GM12878 (cell line): ENCODE data around the gene CEBPE. TPM values are rescaled to one million over a fixed set of nuclear protein-coding genes. Genes with fewer than 3 reads are reported as not detected.

Experiments used
- ATF2 ChIP-seq: IDR thresholded peaks from 2 replicates; pipeline ENCODE4 v1.6.1; 2012; ENCODE audit warnings: low read length, inconsistent platforms
- BHLHE40 ChIP-seq, 2 experiments: fragments of 450-650 bp in 1 of 2; IDR thresholded peaks; 2 replicates each; pipeline ENCODE4 v1.6.1; 2011 to 2017; ENCODE audit warnings: low read depth in 2 of 2, borderline replicate concordance in 1 of 2, improper control_type of control experiment in 1 of 2, low read length in 1 of 2, mild to moderate bottlenecking in 1 of 2
- CBFB ChIP-seq: IDR thresholded peaks from 2 replicates; pipeline ENCODE4 v1.6.1; 2016; ENCODE audit warnings: antibody characterized with exemption, low read depth
- CBX3 ChIP-seq: fragments of 200-600 bp; sonication (generic); IDR thresholded peaks from 2 replicates; pipeline ENCODE4 v1.6.1; 2016; ENCODE audit warnings: low read depth, borderline replicate concordance
- CEBPZ ChIP-seq: fragments of 150-350 bp; IDR thresholded peaks from 2 replicates; pipeline ENCODE4 v1.6.1; 2016; ENCODE audit warnings: low read depth, low read length
- CHD4 ChIP-seq: fragments of 200-600 bp; sonication (generic); IDR thresholded peaks from 2 replicates; pipeline ENCODE4 v1.6.1; 2016; ENCODE audit warnings: mild to moderate bottlenecking
- EGR1 ChIP-seq, 2 experiments: IDR thresholded peaks; 1 replicate in 1 of 2; 2 replicates in 1 of 2; pipeline ENCODE4 v1.6.1; 2011 to 2012; ENCODE audit warnings: low read depth in 2 of 2, low read length in 2 of 2, borderline replicate concordance in 1 of 2, mild to moderate bottlenecking in 1 of 2, moderate library complexity in 1 of 2
- FOXK2 ChIP-seq: fragments of 450-650 bp; IDR thresholded peaks from 2 replicates; pipeline ENCODE4 v1.6.1; 2017; ENCODE audit warnings: mild to moderate bottlenecking, moderate library complexity
- HDAC2 ChIP-seq: fragments of 200-600 bp; sonication (generic); IDR thresholded peaks from 2 replicates; pipeline ENCODE4 v1.6.1; 2017
- KAT2A ChIP-seq: conservative IDR thresholded peaks from 2 replicates; pipeline ENCODE4 v1.6.1; 2011; ENCODE audit warnings: low read depth, low read length; ENCODE audit not compliant: control insufficient read depth
- KLF5 ChIP-seq: fragments of 450-650 bp; IDR thresholded peaks from 2 replicates; pipeline ENCODE4 v1.6.1; 2014; ENCODE audit warnings: mild to moderate bottlenecking; ENCODE audit not compliant: partially characterized antibody
- MLLT1 ChIP-seq: fragments of 450-650 bp; IDR thresholded peaks from 2 replicates; pipeline ENCODE4 v1.6.1; 2016; ENCODE audit warnings: mild to moderate bottlenecking
- MYC ChIP-seq: IDR thresholded peaks from 2 replicates; pipeline ENCODE4 v1.6.1; 2011; ENCODE audit warnings: mild to moderate bottlenecking, low read length, moderate library complexity, inconsistent platforms; ENCODE audit not compliant: insufficient read depth, insufficient replicate concordance, insufficient read length, severe bottlenecking
- NRF1 ChIP-seq: conservative IDR thresholded peaks from 2 replicates; pipeline ENCODE4 v1.6.1; 2011; ENCODE audit warnings: mild to moderate bottlenecking, low read depth, low read length, improper control_type of control experiment
- RAD21 ChIP-seq: IDR thresholded peaks from 2 replicates; pipeline ENCODE4 v1.6.1; 2011; ENCODE audit warnings: mild to moderate bottlenecking, low read depth, low read length, moderate library complexity; ENCODE audit not compliant: insufficient read depth
- SIX5 ChIP-seq: IDR thresholded peaks from 2 replicates; pipeline ENCODE4 v1.6.1; 2011; ENCODE audit warnings: mild to moderate bottlenecking, low read depth, low read length, moderate library complexity; ENCODE audit not compliant: severe bottlenecking
- SMC3 ChIP-seq: IDR thresholded peaks from 2 replicates; pipeline ENCODE4 v1.6.1; 2011; ENCODE audit warnings: low read length, improper control_type of control experiment, borderline replicate concordance
- SPI1 ChIP-seq: IDR thresholded peaks from 2 replicates; pipeline ENCODE4 v1.6.1; 2011; ENCODE audit warnings: low read depth, mild to moderate bottlenecking, low read length, moderate library complexity, borderline replicate concordance; ENCODE audit not compliant: insufficient read depth
- SREBF1 ChIP-seq: IDR thresholded peaks from 2 replicates; pipeline ENCODE4 v1.6.1; 2012; ENCODE audit warnings: mild to moderate bottlenecking, low read length
- SRF ChIP-seq, 2 experiments: IDR thresholded peaks; 2 replicates each; pipeline ENCODE4 v1.6.1; 2011; ENCODE audit warnings: low read depth in 2 of 2, low read length in 2 of 2, mild to moderate bottlenecking in 1 of 2, moderate library complexity in 1 of 2
- STAT3 ChIP-seq: IDR thresholded peaks from 2 replicates; pipeline ENCODE4 v1.6.1; 2011; ENCODE audit warnings: low read depth, low read length, improper control_type of control experiment
- TCF3 ChIP-seq: IDR thresholded peaks from 2 replicates; pipeline ENCODE4 v1.6.1; 2012; ENCODE audit warnings: low read depth, mild to moderate bottlenecking, low read length, borderline replicate concordance; ENCODE audit not compliant: insufficient read depth
- polyA plus RNA-seq, 11 experiments: library from polyadenylated mRNA; depleted of rRNA in 4 of 11; unstranded in 6 of 11; stranded (reverse) in 5 of 11; fragments of >200 nt; fragmentation: Nextera tagmentation in 4 of 11; fragmentation: Illumina TruSeq in 1 of 11; extraction: Ambion mirVana in 4 of 11; extraction: Trizol in 1 of 11; gene quantifications; 1 replicate in 1 of 11; 2 replicates in 10 of 11; pipeline versions ENCODE4 v1.2.1 to v1.2.3, GENCODE V29; 2011 to 2016; ENCODE audit warnings: inconsistent platforms in 2 of 11, missing spikeins in 2 of 11, low read depth in 1 of 11
- total RNA-seq, 4 experiments: library from RNA; depleted of rRNA in 3 of 4; stranded (reverse); fragments of >200 nt in 3 of 4; fragmentation: Illumina TruSeq in 1 of 4; extraction: Trizol in 1 of 4; gene quantifications; 2 replicates each; pipeline versions ENCODE4 v1.2.1 to v1.2.3, GENCODE V29; 2013 to 2021

The CEBPE gene
- total and polyA plus RNA-seq, 10 of the 15 experiments (the other 5 are each of a cell fraction or from before 2014, with no cell fraction given): 0.09 to 0.45 (median 0.24) TPM; not detected in 7

GRCh38 chr14:23120541-23121251 is 1.6 kb upstream of the CEBPE start (continued):
- TF ChIP-seq KLF5: no peak
- TF ChIP-seq CBFB: 0 out of 2 replicates have a peak, but pooled peaks have one; percentile 47
- no peak for TF ChIP-seq NRF1
- TF ChIP-seq SIX5: no peak
- no peak for TF ChIP-seq ATF2
- no peak for TF ChIP-seq HDAC2
- TF ChIP-seq CEBPZ: no peak
- no peak for TF ChIP-seq KAT2A
- no peak for TF ChIP-seq STAT3
- 0 out of 2 replicates have a peak, but pooled peaks have one; percentile 27 for TF ChIP-seq TCF3
- TF ChIP-seq BHLHE40 (IDR thresholded peaks at IDR 0.05; ENCODE audit: borderline replicate concordance in 1 of 2, low read depth in 2 of 2, low read length in 1 of 2): 0 out of 4 replicates have a peak, but pooled peaks of 1 of the 2 experiments have one; percentile 16
- no peak for TF ChIP-seq CBX3
- TF ChIP-seq CHD4: no peak
- no peak for TF ChIP-seq SRF (IDR thresholded peaks at IDR 0.05; ENCODE audit: low read depth in 2 of 2, low read length in 2 of 2)
- peak; percentile 99 for TF ChIP-seq SMC3
- no peak for TF ChIP-seq SREBF1
- peak; percentile 93 for TF ChIP-seq RAD21
- TF ChIP-seq EGR1 (IDR thresholded peaks at IDR 0.05; ENCODE audit: borderline replicate concordance in 1 of 2, low read depth in 2 of 2, low read length in 2 of 2): no peak
- no peak for TF ChIP-seq MYC
- TF ChIP-seq FOXK2: no peak
- 0 out of 2 replicates have a peak, but pooled peaks have one; percentile 18 for TF ChIP-seq SPI1
- peak; percentile 32; the same call in 1 of the 2 replicates for TF ChIP-seq MLLT1
